MV-4-11 (cell line): ENCODE measurements around the gene CHCT1.
"Not testable (repeated sequence)": the region's sequence is repeated elsewhere in the genome, so short reads cannot be mapped to it uniquely, and the experiment has no call there.

Experiments
- DNase-seq: peaks from one replicate; lab custom pipeline; 2025; lab: John Stamatoyannopoulos, UW

The CHCT1 gene

DNA sequence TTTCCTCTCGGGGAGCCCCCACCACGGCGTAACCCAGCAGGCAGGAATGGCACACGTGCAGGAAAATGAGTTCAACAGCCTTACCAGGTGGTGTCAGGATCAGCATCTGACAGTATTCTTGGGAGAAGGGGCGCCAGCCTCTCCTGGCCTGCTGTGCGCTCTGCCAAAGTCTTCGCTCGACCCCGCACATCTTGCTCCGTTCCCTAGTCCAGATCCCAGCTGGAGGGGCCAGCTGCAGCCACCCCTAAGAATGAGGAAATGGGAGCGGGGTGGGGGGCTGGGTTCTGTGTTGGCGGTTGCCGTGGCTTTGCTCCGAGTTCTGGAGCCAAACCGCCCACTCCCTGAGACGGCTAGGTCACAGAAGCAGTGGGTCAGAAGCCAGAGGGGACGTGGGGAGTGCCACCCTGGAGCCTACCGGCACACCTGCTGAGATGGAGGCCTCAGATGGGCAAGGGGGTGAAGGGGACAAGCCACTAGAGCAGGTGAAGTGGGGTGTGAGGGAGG lies at the start of gene CHCT1:
Gene CHCT1, plus strand, starts transcription at position 328 of the 504 bp plus-strand sequence. Its CDS starts 104 bp downstream, at position 432.
- peak; percentile 78 for DNase-seq

DNA sequence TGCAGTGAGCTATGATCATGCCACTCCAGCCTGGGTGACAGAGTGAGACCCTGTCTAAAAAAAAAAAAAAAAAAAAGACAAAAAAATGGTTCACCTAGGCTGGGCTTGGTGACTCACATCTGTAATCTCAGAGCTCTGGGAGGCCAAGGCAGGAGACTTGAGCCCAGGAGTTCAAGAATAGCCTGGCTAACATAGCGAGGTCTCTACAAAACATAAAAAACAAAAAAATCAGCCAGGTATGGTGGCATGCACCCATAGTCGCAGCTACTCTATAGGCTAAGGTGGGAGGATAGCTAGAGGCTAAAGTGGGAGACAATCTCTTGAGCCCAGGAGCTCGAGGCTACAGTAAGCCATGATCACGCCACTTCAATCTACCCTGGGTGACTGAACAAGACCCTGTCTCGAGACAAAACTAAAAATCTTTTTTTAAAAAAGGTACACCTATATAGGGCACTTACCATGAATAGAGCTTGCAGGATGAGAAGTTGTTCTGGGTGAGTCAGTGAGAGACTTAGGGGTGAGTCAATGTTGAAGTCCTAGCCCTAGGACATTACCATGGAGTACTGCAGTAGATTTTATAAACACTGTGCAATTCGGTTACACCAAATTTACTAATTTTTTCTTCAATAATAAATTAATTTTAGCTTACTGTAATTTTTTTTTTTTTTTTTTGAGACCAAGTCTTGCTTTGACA lies 49.4 kb upstream of the CHCT1 start:
- DNase-seq: no peak

- not testable (repeated sequence) for DNase-seq
Observed at GRCh38 chr17:60378187-60378586, 44.1 kb upstream of the CHCT1 start.

GRCh38 chr17:60379461-60379860 lies 42.8 kb upstream of the CHCT1 start:
- not testable (repeated sequence) for DNase-seq

GRCh38 chr17:60381958-60382357 lies 40.3 kb upstream of the CHCT1 start:
- no peak for DNase-seq

DNA sequence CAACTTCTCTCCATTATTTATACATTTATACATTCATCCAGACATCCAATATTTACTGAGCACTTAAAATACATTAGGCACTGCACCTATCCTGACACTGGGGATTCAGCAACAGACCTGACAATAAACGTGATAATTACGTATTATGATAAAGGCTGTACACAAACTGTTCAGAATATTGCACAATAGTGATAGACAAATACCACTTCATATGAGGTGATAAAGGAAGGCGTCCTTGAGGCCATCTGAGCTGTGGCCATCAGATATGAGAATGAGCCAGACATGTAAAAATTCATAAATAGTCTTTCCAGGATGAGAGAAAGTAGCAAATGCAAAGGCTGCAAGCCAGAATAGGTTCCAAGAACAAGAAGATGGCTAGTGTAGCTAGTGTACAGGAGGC lies 38.9 kb upstream of the CHCT1 start:
- DNase-seq: no peak

DNA sequence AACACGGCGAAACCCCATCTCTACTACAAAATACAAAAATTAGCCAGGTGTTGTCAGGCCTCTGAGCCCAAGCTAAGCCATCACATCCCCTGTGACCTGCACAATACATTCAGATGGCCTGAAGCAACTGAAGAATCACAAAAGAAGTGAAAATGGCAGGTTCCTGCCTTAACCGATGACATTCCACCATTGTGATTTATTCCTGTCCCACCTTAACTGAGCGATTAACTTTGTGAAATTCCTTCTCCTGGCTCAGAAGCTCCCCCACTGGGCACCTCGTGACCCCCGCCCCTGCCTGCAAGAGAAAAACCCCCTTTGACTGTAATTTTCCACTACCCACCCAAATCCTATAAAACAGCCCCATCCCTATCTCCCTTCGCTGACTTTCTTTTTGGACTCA lies 37.4 kb upstream of the CHCT1 start:
- DNase-seq: not testable (repeated sequence)

GRCh38 chr17:60386147-60387058 lies 35.9 kb upstream of the CHCT1 start:
- DNase-seq: peak; percentile 32

- DNase-seq: no peak
Observed at GRCh38 chr17:60387666-60388065, 34.6 kb upstream of the CHCT1 start.

GRCh38 chr17:60388742-60389141 lies 33.5 kb upstream of the CHCT1 start:
- no peak for DNase-seq

DNA sequence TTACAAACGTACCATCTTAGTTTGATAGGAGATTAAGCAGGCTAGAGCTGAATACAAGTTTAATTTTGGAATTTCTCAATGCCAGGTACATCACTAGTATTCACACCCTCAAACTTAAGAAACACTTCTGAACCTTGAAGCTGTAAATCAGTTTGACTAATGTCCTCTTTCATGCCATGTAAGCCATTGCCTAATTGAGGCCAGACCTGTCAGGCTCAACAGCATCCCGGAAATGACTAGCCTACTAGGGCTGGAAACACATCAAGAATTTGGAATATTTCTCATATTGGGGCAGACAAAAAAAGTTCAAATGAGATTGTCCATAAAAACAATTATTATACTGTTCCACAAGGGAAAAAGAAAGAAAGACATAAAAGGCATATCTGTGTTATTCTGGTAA lies 32.1 kb upstream of the CHCT1 start:
- peak; percentile 68 for DNase-seq

DNA sequence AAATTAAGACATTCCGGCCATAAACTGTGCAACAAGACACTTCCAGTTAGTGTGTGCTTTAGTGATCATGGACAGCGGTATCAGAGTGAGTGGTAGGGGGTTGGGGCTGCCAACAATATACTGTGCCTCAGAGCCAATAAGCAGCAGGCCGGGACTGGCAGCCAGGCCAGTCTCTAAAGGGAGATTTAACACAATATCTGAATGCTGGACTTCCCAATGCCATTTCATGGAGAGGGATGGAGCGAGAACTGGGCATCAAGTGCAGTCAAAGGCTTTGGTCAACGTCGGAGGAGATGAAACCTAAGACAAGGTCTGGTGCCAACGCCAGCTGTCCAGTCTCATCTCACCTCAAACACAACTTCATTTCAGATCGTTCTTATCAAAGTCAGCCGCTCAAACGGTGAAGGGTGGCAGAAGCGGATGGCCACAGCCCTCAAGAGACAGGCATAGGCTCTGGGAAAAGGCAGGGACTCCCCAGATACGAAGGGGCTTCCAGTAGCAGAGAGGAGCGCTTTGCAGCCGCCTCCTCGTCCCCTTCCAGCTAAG lies 31.3 kb upstream of the CHCT1 start:
- peak; percentile 20 for DNase-seq

DNA sequence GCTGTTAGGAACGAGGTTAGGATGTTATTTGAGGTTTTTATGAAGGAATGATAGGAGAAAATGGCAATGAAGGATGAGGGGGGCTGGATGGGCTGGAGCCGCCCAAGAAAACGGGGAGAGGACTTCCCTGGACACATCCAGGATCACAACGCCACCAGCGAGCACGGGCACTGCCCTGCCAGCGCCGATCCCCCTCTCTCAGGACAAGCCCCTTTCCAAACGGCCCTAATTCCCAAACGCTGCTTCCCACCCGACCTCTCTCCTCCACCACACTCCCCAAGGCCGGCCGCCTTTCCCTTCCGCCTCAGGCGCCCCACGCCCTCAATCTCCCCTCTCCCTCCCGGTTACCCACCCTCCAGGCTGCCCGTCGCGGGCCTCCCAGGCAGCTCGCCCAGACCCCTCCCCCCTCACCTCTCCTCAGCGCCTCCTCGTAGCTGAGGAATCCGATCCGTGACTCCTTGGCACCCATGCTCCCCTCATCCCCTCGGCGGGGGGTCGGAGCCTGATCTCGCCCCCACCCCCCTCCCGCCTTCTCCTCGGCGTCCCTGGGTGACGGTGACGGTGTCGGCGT lies 30.7 kb upstream of the CHCT1 start:
- DNase-seq: no peak

DNA sequence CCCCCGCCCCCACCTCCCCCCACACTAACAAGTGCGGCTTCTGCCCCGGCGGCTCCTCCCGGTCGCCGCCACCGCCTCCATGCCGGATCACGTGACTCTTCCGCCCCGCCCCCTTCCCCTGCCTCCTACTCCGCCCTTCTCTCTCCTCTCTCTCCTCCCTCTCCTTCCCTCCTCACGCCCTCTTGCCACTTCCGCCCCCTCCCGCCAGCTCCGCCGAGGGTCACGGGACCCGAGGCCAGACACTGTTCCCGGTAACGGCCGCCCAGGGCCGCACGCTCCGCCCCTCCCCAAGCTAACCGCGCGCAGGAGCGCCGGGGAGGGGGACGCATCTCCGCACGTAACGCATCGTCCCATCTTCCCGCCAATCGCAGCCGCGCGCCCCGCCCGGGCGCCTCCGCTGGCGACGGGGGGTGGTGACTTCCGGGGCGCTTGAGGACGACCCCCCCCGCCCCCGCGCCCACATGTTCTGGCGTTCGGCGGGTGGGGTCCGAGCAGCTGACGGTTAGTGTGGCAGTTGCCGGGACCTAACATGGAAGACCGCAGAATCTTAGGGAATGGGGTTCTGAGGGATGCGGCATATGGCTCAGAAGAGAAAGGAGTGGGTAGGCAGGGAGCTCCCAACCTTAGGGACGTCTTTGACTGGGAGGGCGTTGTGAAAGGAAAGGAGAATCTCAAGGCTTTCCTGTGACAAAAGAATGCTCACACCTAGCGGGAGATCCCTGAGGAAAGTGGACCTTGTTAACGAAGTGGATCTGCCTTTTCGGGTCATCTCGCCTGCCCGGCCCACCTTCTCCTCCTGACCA lies 30.0 kb upstream of the CHCT1 start, which contains the start of gene USP32:
Gene USP32, minus strand, starts transcription at position 92 of the 803 bp plus-strand sequence. CDS start 194 bp downstream, outside the sequence.
- peak; percentile 97 for DNase-seq

DNA sequence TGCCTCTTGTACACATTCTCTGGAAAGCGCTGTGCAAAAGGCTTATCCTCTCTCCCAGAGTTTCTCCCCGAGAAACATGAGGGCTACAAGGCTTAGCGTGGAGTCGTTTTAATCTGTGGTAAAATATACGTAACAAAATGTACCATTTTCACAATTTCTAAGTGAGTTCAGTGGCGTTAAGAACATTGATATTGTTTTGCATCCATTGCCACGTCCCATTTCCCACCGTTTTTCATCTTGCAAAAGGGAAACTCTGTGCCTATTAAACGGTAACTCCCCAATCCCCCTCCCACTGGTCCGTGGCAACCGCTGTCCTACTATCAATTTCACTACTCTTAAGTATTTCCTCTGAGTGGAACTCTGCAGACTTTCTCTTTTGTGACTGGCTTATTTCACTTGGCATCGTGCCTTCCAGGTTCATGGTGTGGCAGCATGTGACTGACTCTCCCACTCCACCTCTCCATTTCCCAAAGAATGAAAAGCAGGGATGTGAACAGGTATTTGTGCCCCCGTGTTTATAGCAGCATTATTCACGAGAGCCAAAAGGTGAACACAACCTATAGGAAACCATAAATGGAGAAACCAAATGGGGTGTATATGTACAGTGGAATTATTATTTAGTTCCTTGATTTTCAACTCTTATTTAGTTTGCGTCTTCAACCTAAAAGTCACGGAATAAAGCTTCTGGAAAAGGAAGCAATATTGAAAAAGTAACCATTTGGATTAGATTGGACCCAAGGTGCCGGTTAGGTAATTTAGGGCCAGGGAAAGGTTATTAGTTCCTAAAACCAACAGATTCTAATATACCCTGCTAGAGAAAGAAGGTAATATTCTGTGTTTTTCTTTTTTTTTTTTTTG lies 29.2 kb upstream of the CHCT1 start:
- peak; percentile 81 for DNase-seq

DNA sequence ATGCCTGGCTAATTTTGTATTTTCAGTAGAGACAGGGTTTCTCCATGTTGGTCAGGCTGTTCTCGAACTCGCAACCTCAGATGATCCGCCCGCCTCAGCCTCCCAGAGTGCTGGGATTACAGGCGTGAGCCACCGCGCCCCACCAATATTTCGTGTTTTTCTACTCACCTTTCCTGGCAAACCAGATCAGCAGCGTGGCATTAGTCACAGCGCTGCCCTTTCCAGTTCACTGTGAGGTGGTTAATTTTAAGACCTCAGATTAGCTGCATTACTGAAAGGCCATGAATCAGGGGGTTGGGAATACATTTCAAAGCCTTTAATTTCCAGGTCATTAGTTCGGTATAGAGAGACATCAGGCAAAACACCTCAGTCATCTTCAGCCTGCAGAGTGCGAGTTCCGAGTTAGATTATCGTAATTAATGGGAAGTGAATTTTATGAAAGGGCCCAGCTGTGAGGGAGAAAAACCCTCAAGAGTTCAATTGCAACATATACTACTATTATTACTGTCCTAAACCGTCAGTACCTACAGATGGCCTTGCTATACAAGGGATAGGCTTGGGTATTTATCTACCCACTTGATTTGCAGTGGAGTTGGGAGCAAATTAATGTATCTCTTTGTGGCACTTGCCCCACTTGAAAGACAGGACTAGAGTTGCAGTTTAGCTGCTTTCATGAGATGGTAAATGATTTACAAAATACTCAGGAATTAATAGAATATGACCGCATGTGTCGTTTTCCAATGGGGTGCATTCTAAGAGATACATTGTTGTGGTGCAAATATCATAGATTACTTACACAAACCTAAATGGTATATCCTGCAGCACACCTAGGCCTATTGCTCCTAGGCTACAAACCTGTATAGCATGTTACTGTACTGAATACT lies 28.2 kb upstream of the CHCT1 start:
- DNase-seq: peak; percentile 93

GRCh38 chr17:60395508-60396065 lies 26.7 kb upstream of the CHCT1 start:
- DNase-seq: peak; percentile 66

DNA sequence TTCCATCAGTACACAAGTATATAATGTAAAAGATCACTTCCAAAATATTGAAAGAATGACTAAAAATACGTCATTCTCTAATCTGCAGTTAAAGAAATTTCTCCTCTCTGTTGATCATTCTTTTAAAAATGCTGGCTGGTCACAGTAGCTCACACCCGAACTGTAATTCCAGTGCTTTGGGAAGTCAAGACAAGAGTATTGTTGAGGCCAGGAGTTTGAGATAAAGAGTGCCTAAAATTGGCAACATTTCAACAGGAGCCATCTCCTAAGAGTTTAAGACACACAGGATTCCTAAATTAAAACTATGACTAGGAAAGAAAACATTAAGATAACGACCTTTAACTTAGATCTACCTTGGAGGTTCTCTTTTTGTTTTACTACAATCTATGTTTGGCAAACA lies 25.9 kb upstream of the CHCT1 start:
- DNase-seq: no peak
